ENCODE measurements around the gene TSPAN7.

DNA sequence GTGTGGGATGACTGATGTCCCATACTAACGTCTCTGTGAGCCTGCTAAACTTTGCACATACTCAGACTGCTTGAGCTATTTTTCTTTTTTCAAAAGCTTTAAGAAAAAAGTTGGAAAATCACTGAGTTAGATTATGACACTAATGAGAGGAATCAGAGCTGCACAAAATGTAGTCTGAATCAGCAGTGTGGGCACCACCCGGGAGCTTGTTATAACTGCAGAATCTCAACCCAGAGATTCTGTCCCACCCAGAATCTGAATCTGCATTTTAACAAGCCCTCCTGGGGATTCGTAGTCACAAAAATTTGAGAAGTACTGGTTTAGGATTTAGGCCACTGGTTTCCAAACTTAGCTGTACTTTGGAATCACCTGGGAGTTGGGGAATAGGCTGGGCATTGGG is 137.8 kb downstream of the TSPAN7 start:
- TF ChIP-seq POLR2A (IDR thresholded peaks at IDR 0.05; ENCODE audit: low read depth, low read length) (no peak), POLR2AphosphoS5 (IDR thresholded peaks at IDR 0.05; ENCODE audit: low read depth, low read length) (no peak), TAF1 (IDR thresholded peaks at IDR 0.05; ENCODE audit: borderline replicate concordance, low read depth, low read length) (no peak)

All from GM12892 (cell line).